ENCODE results near the gene CUL2.
A peak's percentile ranks its signal among the peaks of the same experiment; 100 is the strongest.
"Not testable (repeated sequence)": the region's sequence is repeated elsewhere in the genome, so short reads cannot be mapped to it uniquely, and the experiment has no call there.

The CUL2 gene

GRCh38 chr10:35090162-35090954 lies at the start of gene CUL2:
CUL2 (minus strand) TSS chr10:35090341; CDS start chr10:35071317, 19,024 bp downstream.
- DNase-seq = peak; percentile 78 to 91

GRCh38 chr10:35136263-35136815 lies 46.2 kb upstream of the CUL2 start:
- no peak for DNase-seq

GRCh38 chr10:35135861-35136260 lies 45.7 kb upstream of the CUL2 start:
- DNase-seq = no peak

- DNase-seq = no peak
Observed at GRCh38 chr10:35133586-35133985, 43.4 kb upstream of the CUL2 start.

GRCh38 chr10:35132727-35133126 lies 42.6 kb upstream of the CUL2 start:
- no peak for DNase-seq

- DNase-seq = no peak
Observed at GRCh38 chr10:35130663-35131062, 40.5 kb upstream of the CUL2 start.

- no peak for DNase-seq
Observed at GRCh38 chr10:35129185-35129674, 39.1 kb upstream of the CUL2 start.

- peak in 1 of 2 experiments; percentile 36 for DNase-seq
Observed at GRCh38 chr10:35127289-35127891, 37.2 kb upstream of the CUL2 start.

- peak; percentile 94 to 97 for DNase-seq
Observed at GRCh38 chr10:35126530-35127288, 36.6 kb upstream of the CUL2 start, which contains the start of gene CREM. CREM (plus strand) TSS chr10:35126846; CDS start chr10:35137836, 10,990 bp downstream.

- DNase-seq = no peak
Observed at GRCh38 chr10:35126062-35126529, 36.0 kb upstream of the CUL2 start.

- no peak for DNase-seq
Observed at GRCh38 chr10:35124540-35124939, 34.4 kb upstream of the CUL2 start.

- DNase-seq = no peak
Observed at GRCh38 chr10:35119378-35119777, 29.2 kb upstream of the CUL2 start.

GRCh38 chr10:35112571-35112970 lies 22.4 kb upstream of the CUL2 start:
- no peak for DNase-seq

GRCh38 chr10:35103882-35104281 lies 13.7 kb upstream of the CUL2 start:
- no peak for DNase-seq

GRCh38 chr10:35097510-35097909 lies 7.4 kb upstream of the CUL2 start:
- no peak for DNase-seq

- peak in 1 of 2 experiments; percentile 2 for DNase-seq
Observed at GRCh38 chr10:35096312-35096711, 6.2 kb upstream of the CUL2 start.

- DNase-seq = no peak
Observed at GRCh38 chr10:35092851-35093250, 2.7 kb upstream of the CUL2 start.

- no peak for DNase-seq
Observed at GRCh38 chr10:35091994-35092790, 2.1 kb upstream of the CUL2 start.

GRCh38 chr10:35089611-35090161 lies 455 bp downstream of the CUL2 start:
- no peak for DNase-seq

GRCh38 chr10:35083242-35083641 lies 6.9 kb downstream of the CUL2 start:
- DNase-seq = no peak

GRCh38 chr10:35080261-35080660 lies 9.9 kb downstream of the CUL2 start:
- DNase-seq = not testable (repeated sequence)

GRCh38 chr10:35079763-35080162 lies 10.4 kb downstream of the CUL2 start:
- DNase-seq = no peak
